Left colon (tissue), 2 donors: Measurements from ENCODE around the gene ADARB2. TPM values are rescaled to one million over a fixed set of nuclear protein-coding genes. Genes with fewer than 3 reads are reported as not detected.
"Not testable (repeated sequence)": the region's sequence is repeated elsewhere in the genome, so short reads cannot be mapped to it uniquely, and the experiment has no call there.

ENCODE experiments used
- ATAC-seq: fragments of 200-7000 bp; cut with Tn5 transposase; one replicate; pipeline ENCODE4 v1.9.1; 2020; ENCODE audit warnings: mild to moderate bottlenecking, moderate library complexity
- DNase-seq, 2 donors: peaks; one replicate each; pipeline ENCODE4 v3.0.0-alpha.2; 2020
- intact Hi-C, 2 donors: fragments of 100-400 bp; cut with DNase I in 1 of 2; cut with micrococcal nuclease in 1 of 2; formaldehyde crosslinking; loops; one replicate each; pipeline versions ENCODE4 v1.11.2 to v1.14.0; 2022; cut with DNase I, micrococcal nuclease
- total RNA-seq, 2 donors: library from RNA; stranded (reverse); fragmentation: NEBNext Ultra II Directional; extraction: Animal tissue kit (Norgen Biotek cat#: 25700); gene quantifications; one replicate each; pipeline ENCODE4 v1.2.1, GENCODE V29; 2021
- donor health status: DM: no; HTN: no; CAD: no.
- donor health status: DM: yes; HTN: yes; CAD: no.

ADARB2 gene
- total RNA-seq, 2 donors from 2014 or later: 0.21 to 0.73 TPM

DNA sequence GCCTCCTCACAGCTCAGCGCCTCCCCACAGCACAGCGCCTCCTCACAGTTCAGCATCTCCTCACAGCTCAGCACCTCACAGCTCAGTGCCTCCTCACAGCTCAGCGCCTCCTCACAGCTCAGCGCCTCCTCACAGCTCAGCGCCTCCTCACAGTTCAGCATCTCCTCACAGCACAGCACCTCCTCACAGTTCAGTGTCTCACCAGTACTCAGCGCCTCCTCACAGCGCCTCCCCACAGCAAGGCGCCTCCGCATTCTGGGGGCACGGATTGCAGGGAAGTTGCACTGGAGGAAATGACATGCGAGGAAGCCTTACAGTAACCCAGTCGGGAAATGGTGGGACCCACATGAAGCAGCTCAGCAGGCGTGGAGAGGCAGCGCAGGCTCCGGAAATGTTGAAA is 409.6 kb downstream of the ADARB2 start:
- intact Hi-C loops: no loop called here
- ATAC-seq: no peak

GRCh38 chr10:1326514-1326913 is 410.8 kb downstream of the ADARB2 start:
- DNase-seq, intact Hi-C loops: not testable (repeated sequence)
- peak; percentile 62 for ATAC-seq

More for the DNA sequence above, 409.6 kb downstream of the ADARB2 start:
- DNase-seq: no peak

GRCh38 chr10:1324903-1325302 is 412.4 kb downstream of the ADARB2 start:
- peak; percentile 27 for ATAC-seq
- peak in 1 of 2 donors; percentile 29 for DNase-seq

DNA sequence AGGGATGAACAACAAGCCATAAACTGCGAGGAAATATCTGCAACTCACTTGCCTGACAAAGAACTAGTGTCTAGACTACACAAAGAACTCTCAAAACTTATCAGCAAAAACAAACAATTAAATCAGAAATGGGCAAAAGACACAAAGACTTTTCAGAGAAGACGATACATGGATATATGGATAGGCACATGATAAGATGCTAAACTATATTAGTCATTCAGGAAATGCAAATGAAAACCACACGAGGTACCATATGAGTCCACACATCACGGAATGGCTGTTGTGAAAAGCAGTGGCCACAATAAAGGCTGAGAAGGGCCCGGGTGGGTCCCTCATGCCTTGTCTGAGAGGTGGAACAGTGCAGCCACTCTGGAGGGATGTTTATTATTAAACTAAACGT is 413.4 kb downstream of the ADARB2 start:
- DNase-seq: no peak
- intact Hi-C loops: no loop called here
- no peak for ATAC-seq

More at GRCh38 chr10:1324903-1325302, 412.4 kb downstream of the ADARB2 start:
- intact Hi-C loops: no loop called here

DNA sequence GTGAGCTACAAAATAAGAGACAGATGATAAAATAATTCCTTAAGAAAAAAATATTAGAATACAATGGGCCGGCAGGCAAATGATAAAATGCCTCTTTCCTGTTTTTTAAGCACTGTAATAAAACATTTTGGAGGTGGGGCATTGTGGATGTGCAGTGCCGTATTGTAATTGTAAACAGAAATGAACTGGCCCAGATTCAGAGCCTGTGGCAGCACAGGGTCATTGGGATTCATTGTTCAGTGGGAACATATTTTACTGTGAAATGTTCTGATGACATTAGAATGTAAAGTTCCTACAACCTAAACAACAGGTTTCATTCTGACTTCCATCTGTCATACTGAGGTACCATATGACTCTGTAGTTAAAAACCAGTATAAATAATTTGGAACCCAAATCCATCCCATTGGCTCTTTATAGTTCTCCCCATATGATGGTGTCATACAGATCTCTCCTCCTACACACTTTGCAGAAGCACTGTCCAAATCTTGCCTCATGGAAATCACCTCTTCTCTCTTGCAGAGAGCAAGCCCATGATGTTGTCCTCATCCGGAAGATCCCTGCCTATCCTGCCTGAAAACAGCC is 416.5 kb downstream of the ADARB2 start:
- no peak for DNase-seq
- intact Hi-C loops: no loop called here
- ATAC-seq: no peak

GRCh38 chr10:1316809-1317143 is 420.5 kb downstream of the ADARB2 start:
- ATAC-seq: no peak
- intact Hi-C loops: no loop called here

DNA sequence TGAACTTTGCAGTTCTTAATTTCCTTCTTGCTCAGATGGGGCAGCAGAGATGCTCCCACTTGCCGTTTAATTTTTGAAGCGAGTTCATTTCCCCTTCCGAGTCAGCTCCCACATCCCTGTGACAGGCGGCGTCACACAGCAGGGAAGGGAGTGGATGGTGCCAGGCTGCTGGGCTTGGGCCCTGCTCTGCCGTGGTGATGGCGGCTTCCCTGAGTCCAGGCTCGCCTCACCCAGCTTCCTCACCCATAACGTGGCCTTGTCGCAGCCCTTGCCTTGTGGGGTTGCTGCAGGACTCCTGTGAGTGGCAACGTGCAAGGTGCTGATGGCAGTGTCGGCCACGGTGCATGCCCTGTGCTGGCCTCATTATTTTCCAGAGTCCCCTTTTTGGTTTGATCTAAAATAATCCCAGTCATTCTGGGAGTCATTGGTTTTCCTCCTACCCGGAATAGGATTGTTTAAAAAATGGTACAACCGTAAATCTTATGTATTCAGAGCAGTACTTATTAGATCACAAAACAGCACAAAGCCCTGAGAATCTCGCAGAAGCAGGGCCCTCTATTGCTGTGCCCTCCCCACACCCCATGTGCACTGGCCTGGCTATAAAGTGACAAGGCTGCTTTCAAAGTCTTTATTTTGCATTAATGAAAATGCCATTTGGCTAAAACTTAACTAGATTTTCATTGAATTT is 421.1 kb downstream of the ADARB2 start:
- intact Hi-C loops: no loop called here
- DNase-seq (no peak), ATAC-seq (no peak)

More at GRCh38 chr10:1316809-1317143, 420.5 kb downstream of the ADARB2 start:
- no peak for DNase-seq

GRCh38 chr10:1315178-1315577 is 422.1 kb downstream of the ADARB2 start:
- ATAC-seq: no peak
- no peak for DNase-seq
- intact Hi-C loops: no loop called here

GRCh38 chr10:1311726-1312125 is 425.6 kb downstream of the ADARB2 start:
- no peak for ATAC-seq
- intact Hi-C loops: no loop called here
- DNase-seq: no peak

- ATAC-seq (no peak), DNase-seq (no peak)
- intact Hi-C loops: no loop called here
Observed at GRCh38 chr10:1310271-1310789, 427.0 kb downstream of the ADARB2 start.

DNA sequence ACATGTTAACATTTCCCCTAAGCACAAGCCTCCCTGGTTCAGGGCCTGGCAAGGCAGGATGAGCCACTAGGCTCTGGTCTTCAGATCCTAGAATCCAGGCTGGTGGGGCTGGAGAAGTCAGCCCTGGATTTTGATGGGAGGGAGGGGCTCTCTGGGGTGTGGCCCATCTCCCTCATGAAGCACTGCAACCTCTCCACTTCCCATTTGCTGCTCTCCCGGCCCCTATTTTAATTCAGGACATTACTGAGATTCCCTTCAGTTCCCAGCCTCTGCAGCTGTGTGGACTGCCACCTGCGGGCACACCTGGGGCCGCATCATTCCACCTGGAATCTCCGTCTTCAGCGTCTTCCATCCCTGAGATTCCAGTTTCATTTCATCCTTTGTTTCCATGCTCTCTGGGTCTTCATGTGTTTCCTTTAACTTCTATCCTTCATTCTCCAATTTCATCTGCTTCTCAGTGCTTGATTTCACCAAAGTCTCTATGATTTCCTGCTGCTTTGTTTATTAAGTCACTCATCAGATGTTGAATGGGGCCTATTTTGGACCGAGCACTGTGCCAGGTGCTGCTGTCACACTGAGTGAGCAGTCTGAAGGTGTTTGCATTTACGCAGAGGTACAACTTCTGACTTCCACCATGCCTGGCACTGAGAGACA is 427.6 kb downstream of the ADARB2 start:
- DNase-seq: no peak
- intact Hi-C loops: no loop called here
- no peak for ATAC-seq

GRCh38 chr10:1308962-1309616 is 428.2 kb downstream of the ADARB2 start:
- DNase-seq: no peak
- ATAC-seq: no peak
- intact Hi-C loops: no loop called here

DNA sequence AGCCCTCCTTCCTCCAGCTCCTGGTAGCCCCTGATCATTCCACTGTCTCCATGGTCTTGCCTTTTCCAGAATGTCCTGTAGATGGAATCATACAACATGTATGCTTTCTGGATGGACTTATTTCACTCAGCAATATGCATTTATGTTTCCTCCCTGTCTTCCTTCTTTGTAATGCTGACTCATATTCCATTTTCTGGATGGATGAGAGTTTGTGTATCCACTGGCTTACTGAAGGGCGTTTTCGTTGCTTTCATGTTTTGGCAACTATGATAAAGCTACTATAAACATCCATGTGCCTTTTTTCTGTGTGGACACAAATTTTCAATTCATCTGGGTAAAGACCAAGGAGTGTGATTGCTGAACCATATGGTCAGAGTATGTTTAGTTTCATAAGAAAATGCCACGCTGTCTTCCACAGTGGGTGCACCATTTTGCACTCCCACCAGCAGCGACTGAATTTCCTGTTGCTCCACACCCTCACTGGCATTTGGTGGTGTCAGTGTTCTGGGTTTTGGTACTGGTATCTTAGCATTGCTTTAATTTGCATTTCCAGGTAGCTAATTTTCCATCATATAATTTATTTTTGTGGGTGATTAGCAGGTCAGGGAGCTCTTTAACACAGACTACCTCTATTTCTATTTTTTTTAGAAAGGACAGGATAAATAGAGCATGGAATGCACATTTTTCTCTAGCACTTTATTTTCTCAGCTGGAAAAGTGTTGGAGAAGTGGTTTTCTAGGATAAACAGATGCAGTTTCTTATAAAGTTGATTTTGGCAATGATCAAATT is 429.0 kb downstream of the ADARB2 start:
- DNase-seq: no peak
- intact Hi-C loops: no loop called here
- no peak for ATAC-seq

DNA sequence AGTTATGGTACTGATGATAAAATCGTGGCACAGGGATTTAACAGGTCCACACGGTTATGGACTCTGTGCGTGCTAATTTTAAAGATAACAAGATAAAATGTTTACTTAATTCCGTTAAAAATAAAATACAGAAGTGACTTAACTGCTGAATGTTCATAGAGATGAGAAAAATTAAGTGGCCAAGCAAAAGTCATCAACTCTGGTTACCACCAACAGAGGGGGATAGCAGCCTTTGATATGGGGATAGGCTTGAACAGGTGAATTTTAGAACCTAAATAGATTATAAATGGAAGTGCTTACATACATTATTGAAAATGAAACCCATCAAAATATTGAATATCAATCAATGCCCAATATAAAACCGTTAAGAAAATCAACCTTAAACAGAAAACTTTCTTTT is 436.2 kb downstream of the ADARB2 start:
- intact Hi-C loops: no loop called here
- DNase-seq: no peak

GRCh38 chr10:1300218-1300617 is 437.1 kb downstream of the ADARB2 start:
- DNase-seq (no peak), ATAC-seq (no peak)
- intact Hi-C loops: no loop called here

More for the DNA sequence above, 436.2 kb downstream of the ADARB2 start:
- ATAC-seq: no peak

- DNase-seq: no peak
- no peak for ATAC-seq
- intact Hi-C loops: no loop called here
Observed at GRCh38 chr10:1299041-1299726, 438.1 kb downstream of the ADARB2 start.

DNA sequence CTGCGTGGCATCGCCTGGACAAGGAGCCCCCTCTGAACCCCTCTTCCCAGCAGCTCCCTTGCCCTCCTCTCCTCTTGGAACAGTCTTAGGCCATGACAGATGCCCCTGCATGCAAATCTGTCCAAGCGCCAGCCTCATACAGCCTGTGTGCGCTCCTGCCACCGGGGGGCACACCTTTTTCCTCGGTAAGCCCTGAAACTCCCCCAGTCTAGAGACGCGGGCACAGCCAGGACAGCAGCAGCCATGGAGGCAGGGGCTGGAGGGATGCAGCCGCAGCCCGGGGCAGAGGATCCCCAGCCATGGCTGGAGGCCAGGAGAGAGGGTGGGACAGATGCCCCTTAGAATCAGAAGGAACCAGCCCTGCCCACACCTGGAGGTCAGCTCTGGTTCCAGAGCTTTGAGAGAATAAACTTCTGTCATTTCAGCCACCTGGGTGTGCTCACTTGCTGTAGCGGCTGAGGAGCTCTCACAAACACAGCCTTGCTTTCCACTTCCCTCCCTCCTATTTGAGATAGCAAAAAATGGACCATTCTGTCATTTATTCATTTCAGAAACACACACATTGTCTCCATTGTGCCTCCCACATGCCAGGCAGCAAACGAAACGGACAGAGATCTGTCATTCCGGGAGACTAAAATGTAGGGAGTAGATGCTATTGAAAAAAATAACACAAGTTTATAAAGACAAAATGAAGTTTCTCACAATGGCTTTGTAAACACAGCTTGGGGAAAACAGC is 439.6 kb downstream of the ADARB2 start:
- intact Hi-C loops: no loop called here
- ATAC-seq (no peak), DNase-seq (no peak)
